Measurements from ENCODE around the gene BCKDK. TPM values are rescaled to one million over a fixed set of nuclear protein-coding genes. Genes with fewer than 3 reads are reported as not detected.
"Not testable (repeated sequence)": the region's sequence is repeated elsewhere in the genome, so short reads cannot be mapped to it uniquely, and the experiment has no call there.

Gene BCKDK
- polyA plus RNA-seq, 1 of the 3 experiments (the other 2 are of a cell fraction) = 73.2 TPM

- H3K9ac ChIP-seq; H3K36me3 ChIP-seq (replicated peaks in 1 of 2; ENCODE audit: control insufficient read depth in 1 of 2, insufficient read depth in 2 of 2, low read length in 1 of 2); H3K4me3 ChIP-seq (ENCODE audit: low read depth in 2 of 2, low read length in 1 of 2); H3K9me3 ChIP-seq; POLR2A ChIA-PET; H3K9me2 ChIP-seq; H2AFZ ChIP-seq (ENCODE audit: low read depth); DNase-seq; H3K27ac ChIP-seq (ENCODE audit: low read depth in 2 of 2, low read length in 1 of 2); H3K79me2 ChIP-seq (ENCODE audit: insufficient read depth); H3K27me3 ChIP-seq (ENCODE audit: insufficient read depth); H4K20me1 ChIP-seq (ENCODE audit: insufficient read depth); H3K4me2 ChIP-seq: not testable (repeated sequence)
- 78% methylated on average over 7 of the region's 7 CpGs for WGBS (ENCODE audit: low lambda C conversion rate)
- CTCF ChIA-PET = interaction anchor here (0.6 to 4.6 kb wide), 4 partner anchors 13 to 161 kb away, joined by 3 to 38 read pairs (median 16); partner anchors contain the start of gene HSD3B7
- Histone ChIP-seq H3K4me1 (ENCODE audit: control insufficient read depth in 1 of 2, insufficient read depth in 2 of 2, low read depth in 1 of 2, low read length in 1 of 2) (peaks cover 8 to 12% of the 10 kb centered on the region in 2 experiments; a peak in 1 of 4 replicates), H3F3A (replicated peaks; ENCODE audit: insufficient read depth) (peaks cover 10% of the 10 kb centered on the region)
Measured at GRCh38 chr16:31144418-31144817, 36.2 kb downstream of the BCKDK start.

- WGBS (ENCODE audit: low lambda C conversion rate) = 70% methylated on average over 11 of the region's 12 CpGs
- ChIA-PET CTCF (interaction anchor here (1.1 kb wide), 1 partner anchor 161 kb away, joined by 6 read pairs; the partner anchor contains the start of gene HSD3B7), POLR2A (no interaction called here)
- H3K9me2 ChIP-seq = no peaks in the 10 kb centered on the region
- no peak overlapping the region for H3K4me3 ChIP-seq (ENCODE audit: low read depth in 2 of 2, low read length in 1 of 2)
- no peaks in the 10 kb centered on the region for H4K20me1 ChIP-seq (ENCODE audit: insufficient read depth)
- no peak overlapping the region for H3K9ac ChIP-seq
- no peak overlapping the region for H2AFZ ChIP-seq (ENCODE audit: low read depth)
- TF ChIP-seq RCOR1 (IDR thresholded peaks at IDR 0.05; ENCODE audit: low read length) (no peak), FOXM1 (IDR thresholded peaks at IDR 0.05; ENCODE audit: low read depth) (no peak), CHD2 (IDR thresholded peaks at IDR 0.05; ENCODE audit: low read length, partially characterized antibody) (no peak), RFX5 (IDR thresholded peaks at IDR 0.05; ENCODE audit: low read length) (no peak)
- H3K4me1 ChIP-seq (ENCODE audit: control insufficient read depth in 1 of 2, insufficient read depth in 2 of 2, low read depth in 1 of 2, low read length in 1 of 2) = peaks cover 8 to 12% of the 10 kb centered on the region in 2 experiments; a peak in 1 of 4 replicates
- no peaks in the 10 kb centered on the region for H3K27me3 ChIP-seq (ENCODE audit: insufficient read depth)
- peaks cover 10% of the 10 kb centered on the region for H3F3A ChIP-seq (replicated peaks; ENCODE audit: insufficient read depth)
- no peaks in the 10 kb centered on the region for H3K9me3 ChIP-seq
- H3K4me2 ChIP-seq = no peak overlapping the region
- H3K27ac ChIP-seq (ENCODE audit: low read depth in 2 of 2, low read length in 1 of 2) = no peak overlapping the region
- DNase-seq = no peak
- H3K79me2 ChIP-seq (ENCODE audit: insufficient read depth) = no peaks in the 10 kb centered on the region
- no peaks in the 10 kb centered on the region for H3K36me3 ChIP-seq (replicated peaks in 1 of 2; ENCODE audit: control insufficient read depth in 1 of 2, insufficient read depth in 2 of 2, low read length in 1 of 2)
Measured at GRCh38 chr16:31145398-31145990, 37.3 kb downstream of the BCKDK start.

- WGBS (ENCODE audit: low lambda C conversion rate) = 67% methylated on average over 3 of the region's 3 CpGs
- Histone ChIP-seq H3K9me3 (no peaks in the 10 kb centered on the region), H4K20me1 (ENCODE audit: insufficient read depth) (no peaks in the 10 kb centered on the region), H3K4me1 (ENCODE audit: control insufficient read depth in 1 of 2, insufficient read depth in 2 of 2, low read depth in 1 of 2, low read length in 1 of 2) (peaks cover 0 to 4% of the 10 kb centered on the region in 2 experiments; a peak in 1 of 4 replicates), H3K9ac (no peak overlapping the region), H3K79me2 (ENCODE audit: insufficient read depth) (no peaks in the 10 kb centered on the region), H3K36me3 (replicated peaks in 1 of 2; ENCODE audit: control insufficient read depth in 1 of 2, insufficient read depth in 2 of 2, low read length in 1 of 2) (no peaks in the 10 kb centered on the region), H3K4me2 (no peak overlapping the region), H2AFZ (ENCODE audit: low read depth) (no peak overlapping the region), H3K27me3 (ENCODE audit: insufficient read depth) (no peaks in the 10 kb centered on the region), H3K4me3 (ENCODE audit: low read depth in 2 of 2, low read length in 1 of 2) (no peak overlapping the region), H3F3A (replicated peaks; ENCODE audit: insufficient read depth) (peaks cover 10% of the 10 kb centered on the region), H3K9me2 (no peaks in the 10 kb centered on the region), H3K27ac (ENCODE audit: low read depth in 2 of 2, low read length in 1 of 2) (no peak overlapping the region)
- ChIA-PET CTCF (no interaction called here), POLR2A (interaction anchor here (1.2 kb wide), 1 partner anchor 33 kb away, joined by 6 read pairs; the partner anchor contains the start of gene FUS)
- no peak for DNase-seq
- no peak for TF ChIP-seq PBX3 (IDR thresholded peaks at IDR 0.05)
- TF ChIP-seq FOXM1 (IDR thresholded peaks at IDR 0.05; ENCODE audit: low read depth) = no peak
- no peak for TF ChIP-seq USF1 (IDR thresholded peaks at IDR 0.05; ENCODE audit: borderline replicate concordance, low read depth)
- no peak for TF ChIP-seq POLR2AphosphoS5 (IDR thresholded peaks at IDR 0.05; ENCODE audit: low read depth, low read length)
- TF ChIP-seq IRF3 (IDR thresholded peaks at IDR 0.05; ENCODE audit: low read depth, low read length) = no peak
- no peak for TF ChIP-seq CTCF (IDR thresholded peaks at IDR 0.05)
- no peak for TF ChIP-seq JUND (IDR thresholded peaks at IDR 0.05)
- TF ChIP-seq TEAD4 (IDR thresholded peaks at IDR 0.05; ENCODE audit: borderline replicate concordance, insufficient read depth) = no peak
- no peak for TF ChIP-seq MXI1 (IDR thresholded peaks at IDR 0.05; ENCODE audit: low read depth, low read length)
- no peak for TF ChIP-seq RXRA (IDR thresholded peaks at IDR 0.05; ENCODE audit: borderline replicate concordance, low read depth)
- TF ChIP-seq RAD21 (IDR thresholded peaks at IDR 0.05; ENCODE audit: low read length) = no peak
- TF ChIP-seq ELF1 (IDR thresholded peaks at IDR 0.05) = no peak
- TF ChIP-seq EZH2phosphoT487 (IDR thresholded peaks at IDR 0.05; ENCODE audit: borderline replicate concordance, low read depth) = no peak
- TF ChIP-seq SMC3 (IDR thresholded peaks at IDR 0.05; ENCODE audit: low read depth, low read length) = no peak
- TF ChIP-seq GATA2 (CRISPR knock-in tag; IDR thresholded peaks at IDR 0.05) = no peak
Measured at GRCh38 chr16:31147574-31147973, 39.4 kb downstream of the BCKDK start.
